Sigmoid colon (tissue), 7 donors: ENCODE data around the gene HSDL2. TPM values are rescaled to one million over a fixed set of nuclear protein-coding genes. Genes with fewer than 3 reads are reported as not detected.

Source experiments
- DNase-seq: peaks from one replicate; pipeline ENCODE4 v3.0.0-alpha.2; 2019
- H3K27ac ChIP-seq, 4 donors: fragments of 200-600 bp; sonication (generic); one replicate each; pipeline ENCODE4 v1.5.1; 2016 to 2019; ENCODE audit warnings: mild to moderate bottlenecking in 1 of 4
- H3K27me3 ChIP-seq, 3 donors: fragments of 200-600 bp; sonication (generic); one replicate each; pipeline ENCODE4 v1.5.1; 2019; ENCODE audit warnings: mild to moderate bottlenecking in 1 of 3
- H3K36me3 ChIP-seq, 4 donors: fragments of 200-600 bp; sonication (generic); one replicate each; pipeline ENCODE4 v1.5.1; 2016 to 2019
- H3K4me1 ChIP-seq, 4 donors: fragments of 200-600 bp; sonication (generic); one replicate each; pipeline ENCODE4 v1.5.1; 2017 to 2019
- H3K4me3 ChIP-seq, 4 donors: fragments of 200-600 bp; sonication (generic); one replicate each; pipeline ENCODE4 v1.5.1; 2017 to 2019; ENCODE audit warnings: mild to moderate bottlenecking in 2 of 4, moderate library complexity in 1 of 4
- H3K9me3 ChIP-seq, 4 donors: fragments of 200-600 bp in 3 of 4; sonication (generic) in 3 of 4; one replicate each; pipeline versions ENCODE4 v1.5.1 to v1.6.1; 2013 to 2019
- CTCF ChIP-seq, 4 experiments: fragments of 450-650 bp in 3 of 4; fragments of 200-600 bp in 1 of 4; IDR thresholded peaks; one replicate each; pipeline ENCODE4 v1.5.1; 2016 to 2019; ENCODE audit warnings: antibody characterized with exemption in 4 of 4, mild to moderate bottlenecking in 3 of 4, moderate library complexity in 2 of 4
- EP300 ChIP-seq, 4 donors: sonication (generic); formaldehyde crosslinking; IDR thresholded peaks; one replicate each; pipeline ENCODE4 v1.6.1; 2017; ENCODE audit warnings: antibody characterized with exemption in 4 of 4
- POLR2A ChIP-seq, 2 donors: fragments of 450-650 bp; IDR thresholded peaks; one replicate each; pipeline ENCODE4 v1.6.1; 2016; ENCODE audit warnings: antibody characterized with exemption in 2 of 2, mild to moderate bottlenecking in 2 of 2, moderate library complexity in 2 of 2
- POLR2AphosphoS5 ChIP-seq, 4 donors: sonication (generic); formaldehyde crosslinking; IDR thresholded peaks; one replicate each; pipeline ENCODE4 v1.6.1; 2017; ENCODE audit warnings: antibody characterized with exemption in 4 of 4
- WGBS, 2 donors: extraction: QIAGEN DNeasy Blood & Tissue Kit; methylation state at CpG; one replicate each; pipeline ENCODE4 v1.1.7; 2013; 5-methylcytosine and 5-hydroxymethylcytosine counted together
- intact Hi-C: fragments of 100-400 bp; cut with DNase I; formaldehyde crosslinking; loops from one replicate; pipeline ENCODE4 v1.15.1; 2023
- polyA plus RNA-seq, 3 donors: library from polyadenylated mRNA; stranded (reverse); fragments of 200-250 nt; gene quantifications; one replicate each; pipeline ENCODE4 v1.2.3, GENCODE V29; 2013
- total RNA-seq, 4 donors: library from RNA; depleted of rRNA; stranded (reverse); fragments of >200 nt; gene quantifications; one replicate each; pipeline ENCODE4 v1.1.0, GENCODE V29; 2016
- donor health status: healthy with polysubstance abuse.
- donor health status: Bipolar disorder and iron deficiency.
- donor health status: healthy.

The HSDL2 gene
- total and polyA plus RNA-seq, 7 donors: 24.6 to 53.5 (median 39.8) TPM

- TF ChIP-seq POLR2AphosphoS5 (IDR thresholded peaks at IDR 0.05) (peak; percentile 81 to 92 (median 89)), CTCF (IDR thresholded peaks at IDR 0.05) (peak in 1 of 4 experiments; percentile 3), POLR2A (IDR thresholded peaks at IDR 0.05) (peak; percentile 50 to 65), EP300 (IDR thresholded peaks at IDR 0.05) (no peak)
- Histone ChIP-seq H3K27ac (peak within 1 kb of the TSS; percentile 94 to 99 (median 98)), H3K36me3 (no peaks in the 10 kb centered on the region), H3K9me3 (no peaks in the 10 kb centered on the region), H3K4me3 (peak within 1 kb of the TSS; percentile 59 to 99 (median 79)), H3K4me1 (peaks cover 2 to 16% (median 12%) of the 10 kb centered on the region in 4 donors), H3K27me3 (no peaks in the 10 kb centered on the region)
- intact Hi-C loops: loop anchor here (1.0 to 10.0 kb wide), 4 partner anchors 46 to 848 kb away; partner anchors contain the start of genes ECPAS and UGCG
- peak; percentile 89 for DNase-seq
- WGBS, 2 donors: 0% methylated on average over 90 of the region's 90 CpGs
Measured at GRCh38 chr9:112332977-112333638, 46.8 kb upstream of the HSDL2 start, which contains the start of gene PTBP3. TSS of gene PTBP3 (minus strand) at chr9:112333619. CDS start at chr9:112297865, 35,754 bp downstream.

- no peak for TF ChIP-seq EP300 (IDR thresholded peaks at IDR 0.05)
- peak; percentile 25 to 69 (median 43) for TF ChIP-seq CTCF (IDR thresholded peaks at IDR 0.05)
- no peak for TF ChIP-seq POLR2AphosphoS5 (IDR thresholded peaks at IDR 0.05)
- no peak for TF ChIP-seq POLR2A (IDR thresholded peaks at IDR 0.05)
- WGBS, 2 donors: 0% methylated on average over 72 of the region's 72 CpGs
- intact Hi-C loops: loop anchor here (1.0 to 10.0 kb wide), 4 partner anchors 45 to 849 kb away; partner anchors contain the start of genes ECPAS and UGCG
- Histone ChIP-seq H3K4me1 (peaks cover 2 to 15% (median 11%) of the 10 kb centered on the region in 4 donors), H3K27ac (peak overlapping the region; percentile 94 to 99 (median 98)), H3K4me3 (peak overlapping the region; percentile 59 to 99 (median 79)), H3K27me3 (no peaks in the 10 kb centered on the region), H3K36me3 (no peaks in the 10 kb centered on the region), H3K9me3 (no peaks in the 10 kb centered on the region)
- DNase-seq: peak; percentile 97
Measured at GRCh38 chr9:112333639-112334431, 46.1 kb upstream of the HSDL2 start.

GRCh38 chr9:112334432-112334841 lies 45.5 kb upstream of the HSDL2 start:
- no peaks in the 10 kb centered on the region for H3K27me3 ChIP-seq
- H3K4me1 ChIP-seq: peaks cover 2 to 15% (median 11%) of the 10 kb centered on the region in 4 donors
- H3K27ac ChIP-seq: peak overlapping the region; percentile 94 to 99 (median 98)
- H3K4me3 ChIP-seq: peak overlapping the region; percentile 39 to 99 (median 79)
- H3K9me3 ChIP-seq: no peaks in the 10 kb centered on the region
- DNase-seq: no peak
- 2 to 5% methylated on average over 8 of the region's 8 CpGs for WGBS, 2 donors
- TF ChIP-seq POLR2AphosphoS5 (IDR thresholded peaks at IDR 0.05): no peak
- no peak for TF ChIP-seq POLR2A (IDR thresholded peaks at IDR 0.05)
- TF ChIP-seq EP300 (IDR thresholded peaks at IDR 0.05): no peak
- TF ChIP-seq CTCF (IDR thresholded peaks at IDR 0.05): no peak
- no peaks in the 10 kb centered on the region for H3K36me3 ChIP-seq
- intact Hi-C loops: loop anchor here (10.0 kb wide), 2 partner anchors 570 to 850 kb away; partner anchors contain the start of gene ECPAS

- intact Hi-C loops: loop anchor here (10.0 kb wide), 2 partner anchors 573 to 853 kb away; partner anchors contain the start of gene ECPAS
- 13 to 59% methylated on average over 1 of the region's 1 CpG for WGBS, 2 donors
- H3K9me3 ChIP-seq: no peaks in the 10 kb centered on the region
Measured at GRCh38 chr9:112337547-112337946, 42.4 kb upstream of the HSDL2 start.

More at GRCh38 chr9:112337547-112337946, 42.4 kb upstream of the HSDL2 start:
- Histone ChIP-seq H3K27ac (no peak overlapping the region), H3K27me3 (no peaks in the 10 kb centered on the region), H3K4me1 (peaks cover 0 to 2% (median under 1%) of the 10 kb centered on the region in 4 donors), H3K36me3 (no peaks in the 10 kb centered on the region), H3K4me3 (no peak overlapping the region)
- no peak for TF ChIP-seq CTCF (IDR thresholded peaks at IDR 0.05)
- no peak for TF ChIP-seq EP300 (IDR thresholded peaks at IDR 0.05)
- TF ChIP-seq POLR2AphosphoS5 (IDR thresholded peaks at IDR 0.05): no peak
- TF ChIP-seq POLR2A (IDR thresholded peaks at IDR 0.05): no peak
- DNase-seq: no peak
